Activated naive CD4-positive, alpha-beta T cell treated with anti-CD3 and anti-CD28 coated beads, Interleukin-2, amount 50 U/mL, for 16 hours (primary cell): ENCODE results near the gene DKK3.

Experiments used
- DNase-seq: peaks from one replicate; pipeline ENCODE4 v3.0.0-alpha.2; 2020

Gene DKK3

GRCh38 chr11:11935536-11935935 is 72.9 kb downstream of the DKK3 start:
- no peak for DNase-seq

- DNase-seq, result no peak
Measured at GRCh38 chr11:11931461-11932055, 76.9 kb downstream of the DKK3 start.

- DNase-seq, result no peak
Measured at GRCh38 chr11:11929920-11930319, 78.5 kb downstream of the DKK3 start.

GRCh38 chr11:11923828-11924227 is 84.6 kb downstream of the DKK3 start:
- DNase-seq, result no peak

- DNase-seq, result no peak
Measured at GRCh38 chr11:11916981-11917399, 91.4 kb downstream of the DKK3 start.

GRCh38 chr11:11915625-11916024 is 92.8 kb downstream of the DKK3 start:
- DNase-seq, result no peak

- no peak for DNase-seq
Measured at GRCh38 chr11:11913395-11913794, 95.0 kb downstream of the DKK3 start.
